IPS DF 6.9 (cell line): ENCODE results near the gene TADA2A.

Experiments
- DNase-seq: peaks from one replicate; pipeline ENCODE4 v3.0.0-alpha.2; 2013; ENCODE audit warnings: low read depth, low spot score
- H3K27ac ChIP-seq: one replicate; pipeline ENCODE4 v1.5.1; 2013; ENCODE audit warnings: low read length, control low read depth
- H3K27me3 ChIP-seq: 2 replicates; pipeline ENCODE4 v1.6.1; 2013; ENCODE audit warnings: mild to moderate bottlenecking, low read length; ENCODE audit not compliant: control insufficient read depth, insufficient read depth
- H3K36me3 ChIP-seq: 2 replicates; pipeline ENCODE4 v1.6.1; 2013; ENCODE audit warnings: low read length; ENCODE audit not compliant: control insufficient read depth, insufficient read depth
- H3K4me1 ChIP-seq: 2 replicates; pipeline ENCODE4 v1.6.1; 2013; ENCODE audit warnings: low read length; ENCODE audit not compliant: control insufficient read depth, insufficient read depth
- H3K4me3 ChIP-seq: 2 replicates; pipeline ENCODE4 v1.5.1; 2013; ENCODE audit warnings: mild to moderate bottlenecking, low read length
- H3K9me3 ChIP-seq: 2 replicates; pipeline ENCODE4 v1.6.1; 2013; ENCODE audit warnings: low read length, inconsistent platforms; ENCODE audit not compliant: control insufficient read depth, insufficient read depth
- whole genome bisulfite sequencing: extraction: QIAGEN DNeasy Blood & Tissue Kit; methylation state at CpG from one replicate; pipeline ENCODE4 v1.1.7; 2013; ENCODE audit warnings: mixed read lengths, missing lambda C conversion rate; ENCODE audit not compliant: insufficient read length, insufficient coverage; 5-methylcytosine and 5-hydroxymethylcytosine counted together

The TADA2A gene

GRCh38 chr17:37521821-37522220, 115.1 kb downstream of the TADA2A start:
- WGBS, result no CpG with 5 or more reads among the region's 5 CpGs

GRCh38 chr17:37523715-37524219, 117.1 kb downstream of the TADA2A start:
- Histone ChIP-seq H3K27me3 (no peaks in the 10 kb centered on the region), H3K36me3 (peaks cover 5% of the 10 kb centered on the region; the same call in 1 of the 2 replicates), H3K27ac (no peak overlapping the region), H3K4me3 (no peak overlapping the region), H3K4me1 (no peaks in the 10 kb centered on the region), H3K9me3 (no peaks in the 10 kb centered on the region; the same call in 1 of the 2 replicates)
- WGBS, result no CpG with 5 or more reads among the region's 8 CpGs
- no peak for DNase-seq

More at GRCh38 chr17:37521821-37522220, 115.1 kb downstream of the TADA2A start:
- Histone ChIP-seq H3K4me3 (no peak overlapping the region), H3K36me3 (peaks cover 8% of the 10 kb centered on the region; the same call in 1 of the 2 replicates), H3K27ac (no peak overlapping the region), H3K4me1 (no peaks in the 10 kb centered on the region), H3K9me3 (no peaks in the 10 kb centered on the region; the same call in 1 of the 2 replicates), H3K27me3 (no peaks in the 10 kb centered on the region)
- DNase-seq, result no peak

- Histone ChIP-seq H3K9me3 (no peaks in the 10 kb centered on the region; the same call in 1 of the 2 replicates), H3K4me3 (no peak overlapping the region), H3K36me3 (peaks cover 5% of the 10 kb centered on the region; the same call in 1 of the 2 replicates), H3K4me1 (no peaks in the 10 kb centered on the region), H3K27me3 (no peaks in the 10 kb centered on the region), H3K27ac (no peak overlapping the region)
- peak; percentile 33 for DNase-seq
- WGBS, result no CpG with 5 or more reads among the region's 5 CpGs
These were observed 120.7 kb downstream of the TADA2A start for GRCh38 chr17:37527249-37527851.
